Gastroesophageal sphincter (tissue), 3 donors: ENCODE results near the gene ARFIP1.

Experiments
- CTCF ChIP-seq, 4 experiments: fragments of 200-600 bp in 2 of 4; fragments of 450-650 bp in 2 of 4; sonication (generic) in 1 of 4; IDR thresholded peaks; one replicate each; pipeline ENCODE4 v1.5.1; 2017 to 2019; ENCODE audit warnings: antibody characterized with exemption in 4 of 4, mild to moderate bottlenecking in 2 of 4, moderate library complexity in 2 of 4
- EP300 ChIP-seq: sonication (generic); formaldehyde crosslinking; IDR thresholded peaks from one replicate; pipeline ENCODE4 v1.6.1; 2017; ENCODE audit warnings: antibody characterized with exemption, mild to moderate bottlenecking
- POLR2A ChIP-seq, 2 donors: fragments of 450-650 bp; IDR thresholded peaks; one replicate each; pipeline ENCODE4 v1.6.1; 2017; ENCODE audit warnings: antibody characterized with exemption in 2 of 2, mild to moderate bottlenecking in 2 of 2, moderate library complexity in 1 of 2
- POLR2AphosphoS5 ChIP-seq: sonication (generic); formaldehyde crosslinking; IDR thresholded peaks from one replicate; pipeline ENCODE4 v1.6.1; 2017; ENCODE audit warnings: antibody characterized with exemption

- TF ChIP-seq CTCF (IDR thresholded peaks at IDR 0.05) (no peak), POLR2AphosphoS5 (no peak), POLR2A (IDR thresholded peaks at IDR 0.05) (no peak), EP300 (no peak)
These were observed 141.5 kb downstream of the ARFIP1 start for GRCh38 chr4:152921284-152921683.
